DOHH2 (cell line): ENCODE data around the gene ROBO1.
"Not testable (repeated sequence)": the region's sequence is repeated elsewhere in the genome, so short reads cannot be mapped to it uniquely, and the experiment has no call there.

ENCODE experiments used
- H3F3A ChIP-seq: fragments of 200-600 bp; sonication (generic), shearing (Covaris generic); 2 replicates; pipeline ENCODE4 v1.6.0; 2016; ENCODE audit warnings: antibody characterized with exemption, mild to moderate bottlenecking; ENCODE audit not compliant: control insufficient read depth, insufficient read depth
- H3K27ac ChIP-seq: fragments of 200-600 bp; sonication (generic); 2 replicates; pipeline ENCODE4 v1.5.1; 2014; ENCODE audit warnings: low read depth, mild to moderate bottlenecking, low read length, moderate library complexity
- H3K27me3 ChIP-seq: fragments of 200-600 bp; sonication (generic); 2 replicates; pipeline ENCODE4 v1.6.1; 2014; ENCODE audit warnings: mild to moderate bottlenecking, low read length, mixed read lengths; ENCODE audit not compliant: control insufficient read depth
- H3K36me3 ChIP-seq: fragments of 200-600 bp; sonication (generic); 2 replicates; pipeline ENCODE4 v1.6.1; 2014; ENCODE audit warnings: mild to moderate bottlenecking, low read length, moderate library complexity, mixed read lengths; ENCODE audit not compliant: control insufficient read depth
- H3K4me1 ChIP-seq: fragments of 200-600 bp; sonication (generic); 2 replicates; pipeline ENCODE4 v1.6.1; 2014; ENCODE audit warnings: mild to moderate bottlenecking, low read length, mixed read lengths; ENCODE audit not compliant: control insufficient read depth
- H3K4me2 ChIP-seq: fragments of 200-600 bp; sonication (generic); 2 replicates; pipeline ENCODE4 v1.6.0; 2014; ENCODE audit warnings: mild to moderate bottlenecking, low read length, moderate library complexity
- H3K4me3 ChIP-seq: fragments of 200-600 bp; sonication (generic); 2 replicates; pipeline ENCODE4 v1.5.1; 2014; ENCODE audit warnings: mild to moderate bottlenecking, low read length, mixed read lengths
- H3K79me2 ChIP-seq: fragments of 200-600 bp; sonication (generic); 2 replicates; pipeline ENCODE4 v1.6.1; 2014; ENCODE audit warnings: mild to moderate bottlenecking, low read length, mixed read lengths; ENCODE audit not compliant: control insufficient read depth
- H3K9me2 ChIP-seq: fragments of 200-600 bp; sonication (generic); replicated peaks from 2 replicates; pipeline ENCODE4 v1.6.1; 2014; ENCODE audit warnings: mild to moderate bottlenecking, low read length, mixed read lengths; ENCODE audit not compliant: control insufficient read depth
- H3K9me3 ChIP-seq: fragments of 200-600 bp; sonication (generic); 2 replicates; pipeline ENCODE4 v1.6.1; 2014; ENCODE audit warnings: antibody characterized with exemption, low read length, mixed read lengths; ENCODE audit not compliant: control insufficient read depth, insufficient read depth
- H4K20me1 ChIP-seq: fragments of 200-600 bp; sonication (generic); 2 replicates; pipeline ENCODE4 v1.6.0; 2014; ENCODE audit warnings: low read depth, mild to moderate bottlenecking, antibody characterized with exemption, low read length, moderate library complexity; ENCODE audit not compliant: control insufficient read depth, insufficient read depth
- EZH2phosphoT487 ChIP-seq: fragments of 200-600 bp; sonication (generic); IDR thresholded peaks from 2 replicates; pipeline ENCODE4 v1.6.1; 2017; ENCODE audit warnings: borderline replicate concordance, mild to moderate bottlenecking, antibody characterized with exemption, low read length, moderate library complexity, mixed read lengths
- TF ChIP-seq, protein P1 (sequence below): fragments of 200-600 bp; sonication (generic); IDR thresholded peaks from one replicate; pipeline ENCODE4 v1.5.1; 2014; ENCODE audit warnings: antibody characterized with exemption, mild to moderate bottlenecking, low read depth, low read length; ENCODE audit not compliant: poor library complexity, severe bottlenecking

ROBO1 gene

DNA sequence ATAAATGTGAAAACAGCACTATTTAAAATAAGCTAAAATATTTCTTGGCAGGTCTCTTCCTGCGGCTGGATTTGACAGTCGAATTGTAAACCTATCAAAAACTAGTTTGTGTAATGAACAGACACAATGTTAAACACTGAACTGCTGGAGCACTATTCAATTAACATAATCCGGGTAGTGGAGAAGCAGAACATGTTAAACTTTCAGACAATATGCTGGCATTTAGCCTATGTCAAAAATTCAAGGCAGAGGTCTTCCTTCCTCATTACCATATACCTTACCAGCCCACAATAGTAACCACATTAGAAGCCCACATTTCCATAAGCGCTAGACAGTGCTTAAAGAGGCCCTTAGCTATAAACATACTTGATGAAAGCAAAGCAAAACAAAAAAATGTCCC, 1042.9 kb downstream of the ROBO1 start:
- no peak overlapping the region for H3K4me3 ChIP-seq
- no peaks in the 10 kb centered on the region for H4K20me1 ChIP-seq
- no peaks in the 10 kb centered on the region for H3F3A ChIP-seq
- H3K9me2 ChIP-seq = no peaks in the 10 kb centered on the region
- no peaks in the 10 kb centered on the region for H3K4me1 ChIP-seq
- H3K4me2 ChIP-seq = no peak overlapping the region
- no peaks in the 10 kb centered on the region for H3K79me2 ChIP-seq
- H3K36me3 ChIP-seq = no peaks in the 10 kb centered on the region
- TF ChIP-seq, protein P1, sequence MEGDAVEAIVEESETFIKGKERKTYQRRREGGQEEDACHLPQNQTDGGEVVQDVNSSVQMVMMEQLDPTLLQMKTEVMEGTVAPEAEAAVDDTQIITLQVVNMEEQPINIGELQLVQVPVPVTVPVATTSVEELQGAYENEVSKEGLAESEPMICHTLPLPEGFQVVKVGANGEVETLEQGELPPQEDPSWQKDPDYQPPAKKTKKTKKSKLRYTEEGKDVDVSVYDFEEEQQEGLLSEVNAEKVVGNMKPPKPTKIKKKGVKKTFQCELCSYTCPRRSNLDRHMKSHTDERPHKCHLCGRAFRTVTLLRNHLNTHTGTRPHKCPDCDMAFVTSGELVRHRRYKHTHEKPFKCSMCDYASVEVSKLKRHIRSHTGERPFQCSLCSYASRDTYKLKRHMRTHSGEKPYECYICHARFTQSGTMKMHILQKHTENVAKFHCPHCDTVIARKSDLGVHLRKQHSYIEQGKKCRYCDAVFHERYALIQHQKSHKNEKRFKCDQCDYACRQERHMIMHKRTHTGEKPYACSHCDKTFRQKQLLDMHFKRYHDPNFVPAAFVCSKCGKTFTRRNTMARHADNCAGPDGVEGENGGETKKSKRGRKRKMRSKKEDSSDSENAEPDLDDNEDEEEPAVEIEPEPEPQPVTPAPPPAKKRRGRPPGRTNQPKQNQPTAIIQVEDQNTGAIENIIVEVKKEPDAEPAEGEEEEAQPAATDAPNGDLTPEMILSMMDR = no peak
- no peak for TF ChIP-seq EZH2phosphoT487
- H3K27me3 ChIP-seq = no peaks in the 10 kb centered on the region
- no peak overlapping the region for H3K27ac ChIP-seq
- H3K9me3 ChIP-seq = no peaks in the 10 kb centered on the region

DNA sequence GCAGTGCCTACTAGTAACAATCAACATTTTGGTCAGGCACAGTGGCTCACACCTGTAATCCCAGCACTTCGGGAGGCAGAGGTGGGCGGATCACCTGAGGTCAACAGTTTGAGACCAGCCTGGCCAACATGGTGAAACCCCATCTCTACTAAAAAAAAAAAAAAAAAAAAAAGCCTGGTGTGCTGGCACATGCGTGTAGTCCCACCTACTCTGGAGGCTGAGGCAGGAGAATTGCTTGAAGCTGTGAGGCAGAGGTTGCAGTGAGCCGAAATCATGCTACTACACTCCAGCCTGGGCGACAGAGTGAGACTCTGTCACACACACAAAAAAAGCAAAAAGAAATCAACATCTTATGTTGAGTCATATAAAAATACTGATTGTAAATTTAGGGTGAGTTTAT, 1043.4 kb downstream of the ROBO1 start:
- not testable (repeated sequence) for H3K4me2 ChIP-seq, H3K9me2 ChIP-seq, H3K27ac ChIP-seq, H3K36me3 ChIP-seq, H3K79me2 ChIP-seq, H3F3A ChIP-seq, H4K20me1 ChIP-seq, H3K9me3 ChIP-seq, H3K27me3 ChIP-seq, H3K4me1 ChIP-seq, H3K4me3 ChIP-seq

DNA sequence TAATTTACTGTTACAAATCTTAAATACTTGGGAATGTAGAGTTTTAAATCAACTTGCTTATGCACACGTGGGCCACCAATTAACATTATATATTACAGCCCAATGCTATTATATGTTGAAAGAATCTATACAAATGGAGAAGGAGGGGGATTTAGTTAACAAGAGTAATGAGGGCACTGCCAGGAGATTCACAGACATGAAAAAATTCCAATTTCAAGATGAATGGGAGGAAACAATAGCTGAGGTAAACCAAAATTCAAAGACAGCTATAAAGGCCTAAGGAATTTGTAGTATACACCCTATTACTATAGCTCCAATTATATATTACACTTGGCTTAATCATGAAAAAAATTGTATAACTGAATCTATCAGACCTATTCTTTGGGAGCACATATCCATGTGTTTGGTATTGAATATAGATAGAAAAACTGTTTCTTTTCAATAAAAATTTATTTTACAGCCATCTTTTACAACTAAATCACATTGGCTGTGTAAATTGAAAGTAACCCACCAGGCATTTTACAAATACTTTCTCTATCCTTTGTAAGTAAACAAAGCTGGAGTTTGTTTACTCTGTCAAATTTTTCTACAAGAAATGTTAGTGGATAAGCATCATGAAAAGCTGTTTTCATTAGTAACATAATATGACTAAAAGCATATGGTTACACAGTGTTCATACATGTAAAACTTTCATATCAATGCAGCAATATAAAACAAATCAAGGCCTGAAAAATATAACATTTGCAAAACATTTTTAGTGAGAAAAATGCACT, 1045.8 kb downstream of the ROBO1 start:
- Histone ChIP-seq H3K36me3 (no peaks in the 10 kb centered on the region), H3F3A (no peaks in the 10 kb centered on the region), H3K9me3 (no peaks in the 10 kb centered on the region), H3K79me2 (no peaks in the 10 kb centered on the region), H3K4me2 (no peak overlapping the region), H4K20me1 (no peaks in the 10 kb centered on the region), H3K9me2 (no peaks in the 10 kb centered on the region), H3K27me3 (no peaks in the 10 kb centered on the region), H3K4me1 (no peaks in the 10 kb centered on the region), H3K4me3 (no peak overlapping the region), H3K27ac (no peak overlapping the region)
- no peak for TF ChIP-seq EZH2phosphoT487
- TF ChIP-seq, protein P1 = no peak

DNA sequence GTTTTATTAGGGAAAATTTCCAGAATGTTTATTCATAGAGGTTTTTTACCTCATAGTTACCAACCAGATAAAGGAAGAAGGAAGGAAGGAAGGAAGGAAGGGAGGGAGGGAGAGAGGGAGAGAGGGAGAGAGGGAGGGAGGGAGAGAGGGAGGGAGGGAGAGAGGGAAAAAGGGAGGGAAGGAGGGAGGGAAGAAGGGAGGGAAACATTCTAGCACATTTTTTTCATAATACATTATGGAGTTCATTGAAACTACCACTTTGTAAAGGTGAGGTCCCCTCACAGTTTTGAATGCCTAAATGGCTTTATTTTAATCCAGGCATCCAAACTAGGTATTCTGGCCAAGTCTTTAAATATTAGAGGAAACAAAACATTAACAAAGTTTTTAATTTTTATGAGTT, 1049.1 kb downstream of the ROBO1 start:
- Histone ChIP-seq H3K4me3 (no peak overlapping the region), H3K27me3 (no peaks in the 10 kb centered on the region), H3K4me1 (no peaks in the 10 kb centered on the region), H3K27ac (no peak overlapping the region), H3K4me2 (no peak overlapping the region), H3K9me3 (no peaks in the 10 kb centered on the region), H4K20me1 (no peaks in the 10 kb centered on the region), H3F3A (no peaks in the 10 kb centered on the region), H3K9me2 (no peaks in the 10 kb centered on the region), H3K36me3 (no peaks in the 10 kb centered on the region), H3K79me2 (no peaks in the 10 kb centered on the region)
- TF ChIP-seq EZH2phosphoT487 = no peak
- TF ChIP-seq, protein P1 = no peak
